ENCODE measurements around the gene ACTN1. TPM values are rescaled to one million over a fixed set of nuclear protein-coding genes. Genes with fewer than 3 reads are reported as not detected.
A peak's percentile ranks its signal among the peaks of the same experiment; 100 is the strongest.

Gene ACTN1
- polyA plus RNA-seq, 3 donors: 41.4 to 75.0 (median 69.4) TPM

- Histone ChIP-seq H2AFZ (ENCODE audit: insufficient read depth, low read depth, low read length, poor library complexity, severe bottlenecking) (no peak overlapping the region), H3K9ac (ENCODE audit: insufficient read depth, low read length, poor library complexity, severe bottlenecking) (no peak overlapping the region), H4K20me1 (ENCODE audit: insufficient read depth, low read length) (no peaks in the 10 kb centered on the region), H3K79me2 (ENCODE audit: insufficient read depth, low read length) (no peaks in the 10 kb centered on the region), H3K4me2 (replicated peaks; ENCODE audit: extremely low read depth, low read length, poor library complexity, severe bottlenecking) (no peak overlapping the region), H3K4me1 (ENCODE audit: control insufficient read depth in 1 of 2, insufficient read depth in 2 of 2, low read length in 2 of 2) (no peaks in the 10 kb centered on the region), H3K4me3 (replicated peaks in 1 of 3; ENCODE audit: low read depth in 2 of 3, low read length in 3 of 3) (no peak overlapping the region), H3K9me3 (replicated peaks in 1 of 2; ENCODE audit: control insufficient read depth in 1 of 2, insufficient read depth in 1 of 2, low read length in 2 of 2) (no peaks in the 10 kb centered on the region), H3K27me3 (ENCODE audit: control insufficient read depth in 2 of 2, insufficient read depth in 2 of 2, low read length in 2 of 2) (no peaks in the 10 kb centered on the region), H3K27ac (ENCODE audit: low read depth in 1 of 2, low read length in 2 of 2) (no peak overlapping the region), H3K36me3 (replicated peaks in 1 of 2; ENCODE audit: control insufficient read depth in 1 of 2, insufficient read depth in 2 of 2, low read length in 2 of 2) (peaks cover 85 to 100% of the 10 kb centered on the region in 2 donors)
- DNase-seq: no peak
- Mint-ChIP-seq H3K36me3 (peaks cover 93 to 99% of the 10 kb centered on the region in 2 donors), H3K4me1 (no peaks in the 10 kb centered on the region), H3K4me3 (no peak overlapping the region), H3K27ac (peak overlapping the region in 3 of 7 donors; percentile 10 to 76 (median 25)), H3K9me3 (no peaks in the 10 kb centered on the region), H3K27me3 (ENCODE audit: low read depth in 3 of 3) (peaks cover 0 to 5% (median 2%) of the 10 kb centered on the region in 3 donors)
- intact Hi-C loops (cut with micrococcal nuclease): no loop called here
- TF ChIP-seq CTCF (IDR thresholded peaks at IDR 0.05): no peak
- WGBS (ENCODE audit: insufficient coverage): 100% methylated on average over 5 of the region's 9 CpGs
Measured at GRCh38 chr14:68890173-68890931, 88.8 kb downstream of the ACTN1 start.

- Histone ChIP-seq H4K20me1 (ENCODE audit: insufficient read depth, low read length) (no peaks in the 10 kb centered on the region), H3K9ac (ENCODE audit: insufficient read depth, low read length, poor library complexity, severe bottlenecking) (no peak overlapping the region), H3K79me2 (ENCODE audit: insufficient read depth, low read length) (no peaks in the 10 kb centered on the region), H3K4me1 (ENCODE audit: control insufficient read depth in 1 of 2, insufficient read depth in 2 of 2, low read length in 2 of 2) (no peaks in the 10 kb centered on the region), H3K27me3 (ENCODE audit: control insufficient read depth in 2 of 2, insufficient read depth in 2 of 2, low read length in 2 of 2) (no peaks in the 10 kb centered on the region), H3K4me2 (replicated peaks; ENCODE audit: extremely low read depth, low read length, poor library complexity, severe bottlenecking) (no peak overlapping the region), H3K27ac (ENCODE audit: low read depth in 1 of 2, low read length in 2 of 2) (no peak overlapping the region), H2AFZ (ENCODE audit: insufficient read depth, low read depth, low read length, poor library complexity, severe bottlenecking) (no peak overlapping the region), H3K9me3 (replicated peaks in 1 of 2; ENCODE audit: control insufficient read depth in 1 of 2, insufficient read depth in 1 of 2, low read length in 2 of 2) (no peaks in the 10 kb centered on the region), H3K36me3 (replicated peaks in 1 of 2; ENCODE audit: control insufficient read depth in 1 of 2, insufficient read depth in 2 of 2, low read length in 2 of 2) (peaks cover 88 to 100% of the 10 kb centered on the region in 2 donors), H3K4me3 (replicated peaks in 1 of 3; ENCODE audit: low read depth in 2 of 3, low read length in 3 of 3) (no peak overlapping the region)
- 95% methylated on average over 4 of the region's 8 CpGs for WGBS (ENCODE audit: insufficient coverage)
- peaks cover 95 to 99% of the 10 kb centered on the region in 2 donors for H3K36me3 Mint-ChIP-seq
- no peaks in the 10 kb centered on the region for H3K4me1 Mint-ChIP-seq
- peaks cover 0 to 5% (median 2%) of the 10 kb centered on the region in 3 donors for H3K27me3 Mint-ChIP-seq (ENCODE audit: low read depth in 3 of 3)
- TF ChIP-seq CTCF (IDR thresholded peaks at IDR 0.05): no peak
- H3K4me3 Mint-ChIP-seq: no peak overlapping the region
- DNase-seq: no peak
- intact Hi-C loops (cut with micrococcal nuclease): no loop called here
- peak overlapping the region in 2 of 7 donors; percentile 26 to 59 for H3K27ac Mint-ChIP-seq
- no peaks in the 10 kb centered on the region for H3K9me3 Mint-ChIP-seq
Measured at GRCh38 chr14:68888883-68889282, 90.2 kb downstream of the ACTN1 start.

All from CD14-positive monocyte (primary cell).